GM12801 (cell line): ENCODE data around the gene MYL3.

Experiments
- TF ChIP-seq, protein P1 (sequence below): IDR thresholded peaks from one replicate; pipeline ENCODE4 v1.5.1; 2011; ENCODE audit warnings: control low read depth; ENCODE audit not compliant: insufficient read length; ENCODE audit errors: extremely low read depth

MYL3 gene

DNA sequence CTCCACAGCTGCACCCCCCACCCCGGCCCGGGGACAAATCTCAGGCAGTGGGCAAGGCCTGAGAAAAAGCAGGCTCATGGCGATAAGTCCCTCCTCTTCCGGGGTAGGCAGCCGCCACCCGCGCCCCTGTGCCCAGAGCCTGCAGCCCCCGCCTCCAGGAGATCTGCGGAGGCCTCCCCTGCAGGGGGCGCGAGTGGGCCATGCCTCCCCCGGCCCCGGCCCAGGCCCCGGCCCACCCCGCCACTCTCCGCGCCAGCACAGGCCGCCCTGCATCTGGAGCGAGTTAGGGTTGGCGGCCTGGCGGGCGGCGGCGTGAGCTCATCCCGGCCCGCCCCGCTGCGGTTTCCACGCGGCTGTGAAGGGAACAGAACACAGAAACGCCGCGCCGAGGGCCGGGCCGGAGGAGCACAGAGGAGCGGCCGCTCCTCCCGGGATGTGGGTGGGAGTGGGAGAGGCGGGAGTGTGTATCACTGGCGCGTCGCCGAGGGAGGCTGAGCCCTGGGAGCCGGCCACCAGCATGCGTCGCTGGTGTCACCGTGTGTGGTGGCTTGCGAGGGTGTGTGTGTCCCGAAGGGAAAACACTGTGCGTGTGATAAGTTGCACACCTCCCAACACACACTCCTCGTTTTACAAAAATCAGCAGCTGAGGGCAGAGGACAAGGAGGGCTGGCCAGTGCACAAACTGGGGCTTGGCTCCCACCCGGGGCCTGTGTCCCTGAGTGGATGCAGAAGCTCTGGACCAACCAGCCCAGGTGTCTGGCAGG lies 17.2 kb downstream of the MYL3 start:
- TF ChIP-seq, protein P1, sequence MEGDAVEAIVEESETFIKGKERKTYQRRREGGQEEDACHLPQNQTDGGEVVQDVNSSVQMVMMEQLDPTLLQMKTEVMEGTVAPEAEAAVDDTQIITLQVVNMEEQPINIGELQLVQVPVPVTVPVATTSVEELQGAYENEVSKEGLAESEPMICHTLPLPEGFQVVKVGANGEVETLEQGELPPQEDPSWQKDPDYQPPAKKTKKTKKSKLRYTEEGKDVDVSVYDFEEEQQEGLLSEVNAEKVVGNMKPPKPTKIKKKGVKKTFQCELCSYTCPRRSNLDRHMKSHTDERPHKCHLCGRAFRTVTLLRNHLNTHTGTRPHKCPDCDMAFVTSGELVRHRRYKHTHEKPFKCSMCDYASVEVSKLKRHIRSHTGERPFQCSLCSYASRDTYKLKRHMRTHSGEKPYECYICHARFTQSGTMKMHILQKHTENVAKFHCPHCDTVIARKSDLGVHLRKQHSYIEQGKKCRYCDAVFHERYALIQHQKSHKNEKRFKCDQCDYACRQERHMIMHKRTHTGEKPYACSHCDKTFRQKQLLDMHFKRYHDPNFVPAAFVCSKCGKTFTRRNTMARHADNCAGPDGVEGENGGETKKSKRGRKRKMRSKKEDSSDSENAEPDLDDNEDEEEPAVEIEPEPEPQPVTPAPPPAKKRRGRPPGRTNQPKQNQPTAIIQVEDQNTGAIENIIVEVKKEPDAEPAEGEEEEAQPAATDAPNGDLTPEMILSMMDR = no peak

DNA sequence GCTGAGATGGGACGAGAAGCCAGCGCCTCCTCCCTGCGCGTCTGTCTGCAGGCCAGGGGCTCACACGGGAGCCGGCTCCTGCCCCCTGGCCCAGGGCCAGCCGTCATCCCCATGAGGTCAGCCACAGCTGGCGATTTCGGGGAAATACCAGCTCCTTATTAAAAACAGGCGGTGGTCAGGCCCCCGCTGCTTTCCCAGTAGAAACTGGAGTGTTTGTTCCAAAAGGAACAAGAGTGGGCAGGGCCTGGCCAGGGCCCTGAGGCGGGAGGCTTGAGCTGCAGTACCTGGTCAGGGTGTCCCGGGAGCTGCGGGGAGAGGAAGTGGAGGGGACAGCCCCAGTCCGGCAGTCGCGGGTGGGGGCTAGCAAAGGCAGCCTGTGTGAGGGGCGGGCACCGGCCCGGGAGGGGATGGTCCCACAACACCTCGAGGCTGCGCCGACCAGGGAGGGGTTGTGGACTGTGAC lies 17.8 kb downstream of the MYL3 start:
- TF ChIP-seq, protein P1 = no peak

DNA sequence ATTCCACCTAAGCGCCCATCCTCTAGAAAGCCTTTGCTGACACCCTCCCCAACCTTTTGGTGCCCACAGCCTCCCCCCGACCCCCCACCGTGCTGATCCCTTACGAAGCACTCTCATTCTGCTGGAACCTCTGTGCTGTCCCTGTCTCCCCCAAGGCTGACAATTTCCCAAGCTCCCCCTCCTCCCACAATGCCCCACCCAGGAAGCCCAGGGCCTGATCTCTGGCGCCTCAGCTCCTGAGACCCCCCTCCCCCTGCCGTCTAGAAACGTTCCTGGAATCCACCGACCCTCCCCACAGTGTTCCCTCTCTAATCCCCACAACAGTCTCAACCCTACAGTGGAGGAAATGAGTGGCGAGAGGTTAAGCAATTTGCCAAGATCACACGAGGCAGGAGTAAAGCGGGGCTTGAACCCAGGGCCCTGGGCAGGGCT lies 18.3 kb downstream of the MYL3 start:
- TF ChIP-seq, protein P1 = no peak

DNA sequence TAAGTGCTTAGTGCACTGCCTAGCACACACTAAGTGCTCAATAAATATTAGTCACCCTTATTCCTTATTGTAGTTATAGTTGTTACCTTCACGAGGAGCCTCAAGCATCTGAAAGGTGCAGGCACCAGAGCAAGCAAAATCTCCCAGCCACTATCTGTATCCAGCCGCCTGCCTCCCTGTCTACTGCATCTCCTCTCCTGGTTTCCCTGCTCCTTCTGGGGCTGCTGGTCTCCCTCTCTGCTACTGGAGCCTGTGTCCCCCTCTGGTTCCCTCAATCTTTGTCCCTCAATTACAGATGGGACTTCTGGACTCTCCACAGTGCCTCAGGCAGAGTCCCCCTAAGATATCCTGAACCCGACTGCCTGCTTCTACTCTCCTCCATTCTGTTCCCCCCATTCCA lies 18.8 kb downstream of the MYL3 start:
- TF ChIP-seq, protein P1 = no peak

DNA sequence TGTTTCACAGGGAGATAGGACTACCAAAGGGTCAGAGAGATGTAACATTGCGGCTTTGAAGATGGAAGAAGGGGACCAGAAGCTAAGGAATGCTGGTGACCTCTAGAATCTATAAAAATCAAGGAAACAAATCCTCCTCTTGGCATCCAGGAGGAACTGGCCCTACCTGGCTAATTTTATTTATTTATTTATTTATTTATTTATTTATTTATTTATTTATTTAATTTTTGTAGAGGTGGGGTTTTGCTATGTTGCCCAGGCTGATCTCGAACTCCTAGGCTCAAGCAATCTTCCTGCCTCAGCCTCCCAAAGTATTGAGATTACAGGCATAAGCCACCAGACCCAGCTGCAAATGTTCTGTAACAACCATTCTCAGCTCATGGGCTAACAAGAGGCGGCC lies 19.7 kb downstream of the MYL3 start:
- TF ChIP-seq, protein P1 = no peak

DNA sequence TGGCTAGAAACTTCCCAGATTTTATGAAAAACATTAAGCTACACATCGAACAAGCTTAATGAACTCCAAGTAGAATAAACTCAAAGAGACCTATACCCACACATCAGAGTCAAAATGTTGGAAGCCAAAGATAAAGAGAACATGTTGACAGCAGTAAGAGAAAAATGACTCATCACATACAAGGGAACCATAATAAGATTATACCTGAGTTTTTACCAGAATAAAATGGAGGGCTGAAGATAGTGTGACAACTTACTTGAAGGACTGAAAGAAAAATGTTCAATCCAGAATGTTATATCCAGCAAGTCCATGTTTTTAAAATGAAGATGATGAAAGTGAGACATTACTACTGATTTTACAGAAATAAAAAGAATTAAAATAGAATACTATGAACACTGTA lies 22.8 kb downstream of the MYL3 start:
- TF ChIP-seq, protein P1 = no peak

DNA sequence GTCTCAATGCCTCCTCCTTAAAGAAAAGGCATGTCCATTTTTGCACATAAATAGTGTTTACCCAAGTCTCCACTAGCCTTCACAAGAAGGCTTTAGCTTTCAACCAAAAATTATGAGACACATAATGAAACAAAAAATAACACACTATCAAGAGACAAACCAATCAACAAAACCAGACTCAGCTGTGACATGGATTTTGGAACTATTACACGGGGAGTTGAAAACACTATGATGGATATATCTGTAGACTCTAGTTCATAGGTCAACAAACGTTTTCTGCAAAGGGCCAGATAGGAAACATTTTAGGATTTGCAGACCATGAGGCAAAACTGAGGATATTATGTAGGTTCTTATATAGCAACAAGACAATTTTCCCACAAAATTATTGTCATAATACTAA lies 24.9 kb downstream of the MYL3 start:
- TF ChIP-seq, protein P1 = no peak

DNA sequence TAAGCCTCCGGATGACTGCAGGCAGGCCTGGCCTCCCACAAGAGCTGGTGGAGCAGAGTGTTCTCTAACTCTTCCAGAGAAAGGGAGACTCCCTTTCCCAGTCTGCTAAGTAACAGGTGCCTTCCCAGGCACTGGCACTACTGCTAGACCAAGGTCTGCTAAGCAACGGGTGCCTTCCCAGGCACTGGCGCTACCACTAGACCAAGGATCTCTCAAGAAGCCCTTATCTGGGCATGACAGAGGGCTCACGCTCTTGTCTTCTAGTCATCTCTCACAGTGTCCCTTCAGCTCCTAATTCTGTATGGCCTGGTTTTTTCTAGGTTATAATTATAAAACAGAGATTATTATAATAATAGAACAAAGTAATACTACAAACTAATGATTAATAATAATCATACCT lies 27.8 kb downstream of the MYL3 start:
- TF ChIP-seq, protein P1 = no peak
